GM12878 (cell line): ENCODE measurements around the gene FAM120B. TPM values are rescaled to one million over a fixed set of nuclear protein-coding genes. Genes with fewer than 3 reads are reported as not detected.

Source experiments
- ATAC-seq: fragments of 200-7000 bp; cut with Tn5 transposase; 3 replicates; pipeline ENCODE4 v1.9.1; 2020; ENCODE audit warnings: mild to moderate bottlenecking, moderate library complexity
- BruUV-seq: library from RNA; stranded (reverse); fragments of 400-500 nt; replicated peaks from 2 replicates; lab custom pipeline; 2021; lab: Mats Ljungman, UMichigan
- CTCF ChIA-PET: fragments of 300-600 bp; sonication (Branson Sonifier 250); formaldehyde crosslinking; extraction: SDS; loops from one replicate; lab custom pipeline; 2021; ENCODE audit warnings: inconsistent platforms; lab: Yijun Ruan, JAX
- POLR2A ChIA-PET: fragments of 350-600 bp; formaldehyde crosslinking; extraction: SDS; loops from one replicate; lab custom pipeline; 2021; ENCODE audit warnings: inconsistent platforms; lab: Charles Lee
- RAD21 ChIA-PET: fragments of 300-600 bp; sonication (Branson Sonifier 250); formaldehyde crosslinking; loops from one replicate; lab custom pipeline; 2023; ENCODE audit warnings: antibody characterized with exemption; ENCODE audit not compliant: unreplicated experiment; lab: Charles Lee
- SMC1A ChIA-PET: fragments of 300-600 bp; sonication (Branson Sonifier 250); formaldehyde crosslinking; loops from one replicate; lab custom pipeline; 2023; ENCODE audit not compliant: unreplicated experiment, uncharacterized antibody; lab: Charles Lee
- DNase-seq: peaks from one replicate; pipeline ENCODE4 v3.0.0-alpha.2; 2011; ENCODE audit warnings: low read depth, low spot score
- FAIRE-seq: peaks from 3 replicates; lab custom pipeline; 2011; peaks lifted over from hg19 to GRCh38; lab: Jason Lieb, UNC
- H2AFZ ChIP-seq: 2 replicates; pipeline ENCODE4 v1.6.0; 2011; ENCODE audit warnings: low read depth, low read length, control low read depth; ENCODE audit not compliant: control insufficient read depth
- H3K27ac ChIP-seq: 2 replicates; pipeline ENCODE4 v1.5.1; 2011; ENCODE audit warnings: control low read depth; ENCODE audit not compliant: control insufficient read depth, insufficient read depth
- H3K27me3 ChIP-seq, 2 experiments: replicated peaks in 1 of 2; 2 replicates each; pipeline versions ENCODE4 v1.6.0 to v1.6.1; 2011; ENCODE audit warnings: low read length in 1 of 2; ENCODE audit not compliant: control insufficient read depth in 2 of 2, insufficient read depth in 2 of 2
- H3K36me3 ChIP-seq, 2 experiments: 2 replicates each; pipeline ENCODE4 v1.5.1; 2011; ENCODE audit warnings: low read length in 1 of 2; ENCODE audit not compliant: control insufficient read depth in 2 of 2, insufficient read depth in 2 of 2
- H3K4me1 ChIP-seq: 2 replicates; pipeline ENCODE4 v1.6.1; 2011; ENCODE audit warnings: mild to moderate bottlenecking, low read length, moderate library complexity, mixed read lengths; ENCODE audit not compliant: control insufficient read depth, insufficient read depth
- H3K4me2 ChIP-seq: 2 replicates; pipeline ENCODE4 v1.6.0; 2011; ENCODE audit warnings: control low read depth; ENCODE audit not compliant: control insufficient read depth, insufficient read depth
- H3K4me3 ChIP-seq: fragments of 200-600 bp; sonication (generic); 2 replicates; pipeline ENCODE4 v1.5.1; 2016
- H3K79me2 ChIP-seq: 2 replicates; pipeline ENCODE4 v1.6.0; 2011; ENCODE audit warnings: low read length; ENCODE audit not compliant: control insufficient read depth, insufficient read depth
- H3K9ac ChIP-seq: 2 replicates; pipeline ENCODE4 v1.8.0; 2011; ENCODE audit warnings: low read length, control low read depth, mixed read lengths; ENCODE audit not compliant: control insufficient read depth, insufficient read depth
- H3K9me3 ChIP-seq: replicated peaks from 3 replicates; pipeline ENCODE4 v1.5.1; 2011; ENCODE audit warnings: mild to moderate bottlenecking, low read length; ENCODE audit not compliant: control insufficient read depth, insufficient read depth
- H4K20me1 ChIP-seq: 2 replicates; pipeline ENCODE4 v1.6.0; 2011; ENCODE audit not compliant: control insufficient read depth, insufficient read depth
- BRCA1 ChIP-seq: IDR thresholded peaks from 2 replicates; pipeline ENCODE4 v1.6.1; 2011; ENCODE audit warnings: low read depth, low read length, improper control_type of control experiment
- CBFB ChIP-seq: IDR thresholded peaks from 2 replicates; pipeline ENCODE4 v1.6.1; 2016; ENCODE audit warnings: antibody characterized with exemption, low read depth
- CTCF ChIP-seq, 3 experiments: IDR thresholded peaks in 2 of 3; conservative IDR thresholded peaks in 1 of 3; 2 replicates each; pipeline ENCODE4 v1.5.1; 2011; ENCODE audit warnings: low read depth in 3 of 3, low read length in 3 of 3, mild to moderate bottlenecking in 3 of 3, control low read depth in 2 of 3, moderate library complexity in 2 of 3, inconsistent platforms in 1 of 3, mixed read lengths in 1 of 3; ENCODE audit not compliant: control insufficient read depth in 2 of 3, insufficient read depth in 1 of 3; ENCODE audit errors: extremely low read depth in 1 of 3
- HDAC2 ChIP-seq: fragments of 200-600 bp; sonication (generic); IDR thresholded peaks from 2 replicates; pipeline ENCODE4 v1.6.1; 2017
- IKZF1 ChIP-seq: fragments of 450-650 bp; conservative IDR thresholded peaks from 2 replicates; pipeline ENCODE4 v1.6.1; 2017; ENCODE audit warnings: antibody characterized with exemption, mild to moderate bottlenecking
- IKZF2 ChIP-seq, 2 experiments: fragments of 450-650 bp; IDR thresholded peaks; 2 replicates each; pipeline ENCODE4 v1.6.1; 2017; ENCODE audit warnings: mild to moderate bottlenecking in 2 of 2, moderate library complexity in 2 of 2
- LARP7 ChIP-seq: fragments of 450-650 bp; IDR thresholded peaks from 2 replicates; pipeline ENCODE4 v1.6.1; 2017; ENCODE audit warnings: mild to moderate bottlenecking
- MYC ChIP-seq: IDR thresholded peaks from 2 replicates; pipeline ENCODE4 v1.6.1; 2011; ENCODE audit warnings: mild to moderate bottlenecking, low read length, moderate library complexity, inconsistent platforms; ENCODE audit not compliant: insufficient read depth, insufficient replicate concordance, insufficient read length, severe bottlenecking
- NFYB ChIP-seq: IDR thresholded peaks from 2 replicates; pipeline ENCODE4 v1.6.1; 2011; ENCODE audit warnings: low read depth, mild to moderate bottlenecking, low read length, improper control_type of control experiment, moderate library complexity; ENCODE audit not compliant: insufficient read depth
- NKRF ChIP-seq: fragments of 450-650 bp; conservative IDR thresholded peaks from 2 replicates; pipeline ENCODE4 v1.6.1; 2017; ENCODE audit warnings: mild to moderate bottlenecking, moderate library complexity
- POLR2AphosphoS2 ChIP-seq: IDR thresholded peaks from 2 replicates; pipeline ENCODE4 v1.6.1; 2011; ENCODE audit warnings: low read depth, mild to moderate bottlenecking, low read length, improper control_type of control experiment, moderate library complexity
- POLR2AphosphoS5 ChIP-seq: IDR thresholded peaks from 2 replicates; pipeline ENCODE4 v1.6.1; 2011; ENCODE audit warnings: mild to moderate bottlenecking, low read length, inconsistent platforms
- REST ChIP-seq: IDR thresholded peaks from 2 replicates; pipeline ENCODE4 v1.6.1; 2012; ENCODE audit warnings: mild to moderate bottlenecking, low read depth, low read length
- STAT3 ChIP-seq: IDR thresholded peaks from 2 replicates; pipeline ENCODE4 v1.6.1; 2011; ENCODE audit warnings: low read depth, low read length, improper control_type of control experiment
- TAF1 ChIP-seq: IDR thresholded peaks from 2 replicates; pipeline ENCODE4 v1.6.1; 2011; ENCODE audit warnings: mild to moderate bottlenecking, low read depth, low read length, borderline replicate concordance
- ZNF217 ChIP-seq: fragments of 450-650 bp; IDR thresholded peaks from 2 replicates; pipeline ENCODE4 v1.6.1; 2017; ENCODE audit warnings: antibody characterized with exemption, mild to moderate bottlenecking
- WGBS: methylation state at CpG from one replicate; pipeline ENCODE4 v1.1.6; 2016; ENCODE audit warnings: low lambda C conversion rate; ENCODE audit not compliant: insufficient replicate concordance, insufficient coverage; ENCODE audit errors: missing lambda C conversion rate; 5-methylcytosine and 5-hydroxymethylcytosine counted together
- in situ Hi-C: fragments of 300-500 bp; cut with MboI; formaldehyde crosslinking; loops from 9 replicates; pipeline ENCODE4 v1.14.3; 2018; ENCODE audit warnings: mixed read lengths
- intact Hi-C: fragments of 100-400 bp; cut with micrococcal nuclease; formaldehyde crosslinking; loops from one replicate; pipeline ENCODE4 v1.14.2; 2022; ENCODE audit not compliant: unreplicated experiment
- polyA plus RNA-seq, 11 experiments: library from polyadenylated mRNA; depleted of rRNA in 4 of 11; unstranded in 6 of 11; stranded (reverse) in 5 of 11; fragments of >200 nt; fragmentation: Nextera tagmentation in 4 of 11; fragmentation: Illumina TruSeq in 1 of 11; extraction: Ambion mirVana in 4 of 11; extraction: Trizol in 1 of 11; gene quantifications; 1 replicate in 1 of 11; 2 replicates in 10 of 11; pipeline versions ENCODE4 v1.2.1 to v1.2.3, GENCODE V29; 2011 to 2016; ENCODE audit warnings: inconsistent platforms in 2 of 11, missing spikeins in 2 of 11, low read depth in 1 of 11
- total RNA-seq, 4 experiments: library from RNA; depleted of rRNA in 3 of 4; stranded (reverse); fragments of >200 nt in 3 of 4; fragmentation: Illumina TruSeq in 1 of 4; extraction: Trizol in 1 of 4; gene quantifications; 2 replicates each; pipeline versions ENCODE4 v1.2.1 to v1.2.3, GENCODE V29; 2013 to 2021

The FAM120B gene
- total and polyA plus RNA-seq, 10 of the 15 experiments (the other 5 are each of a cell fraction or from before 2014, with no cell fraction given), result 3.3 to 21.6 (median 15.3) TPM

DNA sequence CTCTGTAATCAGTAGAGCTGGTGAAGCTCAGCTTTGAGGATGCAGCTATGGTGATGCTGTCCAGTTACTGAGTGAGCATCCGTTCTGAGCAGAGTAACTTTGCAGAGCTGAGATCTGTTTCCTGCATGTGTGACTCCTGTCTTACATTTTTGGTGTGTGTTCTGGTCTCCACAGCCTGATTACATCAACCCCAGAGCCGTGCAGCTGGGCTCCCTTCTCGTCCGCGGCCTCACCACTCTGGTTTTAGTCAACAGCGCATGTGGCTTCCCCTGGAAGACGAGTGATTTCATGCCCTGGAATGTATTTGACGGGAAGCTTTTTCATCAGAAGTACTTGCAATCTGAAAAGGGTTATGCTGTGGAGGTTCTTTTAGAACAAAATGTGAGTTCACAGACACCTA is 81.6 kb downstream of the FAM120B start:
- no peaks in the 10 kb centered on the region for H3K27me3 ChIP-seq
- H3K36me3 ChIP-seq, result peaks cover 3 to 13% of the 10 kb centered on the region in 2 experiments
- H3K27ac ChIP-seq, result no peak overlapping the region
- no peak overlapping the region for H3K4me3 ChIP-seq
- BruUV-seq, result no TSS peak
- in situ Hi-C loops (no loop called here), intact Hi-C loops (no loop called here)
- no peaks in the 10 kb centered on the region for H3K79me2 ChIP-seq
- no peak overlapping the region for H3K4me2 ChIP-seq
- no peak for FAIRE-seq
- TF ChIP-seq NKRF (no peak), CTCF (IDR thresholded peaks at IDR 0.05 in 2 of 3, conservative IDR thresholded peaks at IDR 0.05 in 1 of 3; ENCODE audit: control insufficient read depth in 2 of 3, extremely low read depth in 1 of 3, insufficient read depth in 1 of 3, low read depth in 3 of 3, low read length in 3 of 3) (no peak), STAT3 (no peak), REST (no peak), IKZF1 (no peak), IKZF2 (IDR thresholded peaks at IDR 0.05) (no peak), POLR2AphosphoS5 (no peak), LARP7 (no peak), NFYB (no peak), POLR2AphosphoS2 (no peak), BRCA1 (no peak), MYC (no peak), HDAC2 (no peak), TAF1 (no peak), ZNF217 (no peak), CBFB (no peak)
- H2AFZ ChIP-seq, result no peak overlapping the region
- H3K9me3 ChIP-seq, result no peaks in the 10 kb centered on the region
- DNase-seq, result no peak
- H3K9ac ChIP-seq, result no peak overlapping the region
- ChIA-PET POLR2A (no interaction called here), SMC1A (interaction anchor here (1.0 to 1.2 kb wide), 2 partner anchors 10 to 43 kb away, joined by 3 to 4 read pairs; no protein-coding TSS in a partner anchor), RAD21 (no interaction called here), CTCF (no interaction called here)
- 92% methylated on average over 8 of the region's 8 CpGs for WGBS
- ATAC-seq, result no peak
- H3K4me1 ChIP-seq, result no peaks in the 10 kb centered on the region
- no peaks in the 10 kb centered on the region for H4K20me1 ChIP-seq
